GM20000 (cell line): Measurements from ENCODE around the gene NAMPT.

Source experiments
- DNase-seq: peaks from one replicate; pipeline ENCODE4 v3.0.0; 2012; ENCODE audit warnings: low spot score
- CTCF ChIP-seq: IDR thresholded peaks from 2 replicates; pipeline ENCODE4 v1.5.1; 2012; ENCODE audit warnings: mild to moderate bottlenecking, control low read depth; ENCODE audit errors: extremely low read depth, missing control alignments

The NAMPT gene

GRCh38 chr7:106281127-106281526, 3.7 kb downstream of the NAMPT start:
- TF ChIP-seq CTCF: no peak
- no peak for DNase-seq

- TF ChIP-seq CTCF: no peak
- DNase-seq: no peak
These were observed 5.2 kb downstream of the NAMPT start for GRCh38 chr7:106279425-106280197.

GRCh38 chr7:106278695-106279094, 6.1 kb downstream of the NAMPT start:
- no peak for TF ChIP-seq CTCF
- no peak for DNase-seq

DNA sequence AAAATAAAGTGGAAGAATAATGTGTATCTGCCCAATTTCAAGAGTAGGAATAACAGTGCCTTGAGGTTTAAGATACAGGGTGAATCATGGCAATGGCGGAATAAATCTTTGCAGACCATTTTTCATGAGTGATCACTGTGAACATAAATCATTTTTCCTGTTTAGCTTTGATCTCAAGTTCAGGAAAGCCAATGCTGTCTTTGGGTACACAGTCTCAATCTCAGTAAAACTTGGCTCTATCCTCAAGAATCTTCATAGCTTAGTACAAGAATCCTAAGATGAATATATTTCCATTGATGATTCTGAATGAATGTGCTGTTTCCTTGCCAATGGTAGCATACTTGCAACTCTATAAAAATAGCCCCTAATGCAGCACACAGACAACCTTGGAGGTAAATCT, 6.8 kb downstream of the NAMPT start:
- no peak for DNase-seq
- no peak for TF ChIP-seq CTCF

GRCh38 chr7:106276513-106276912, 8.3 kb downstream of the NAMPT start:
- TF ChIP-seq CTCF: no peak
- no peak for DNase-seq

DNA sequence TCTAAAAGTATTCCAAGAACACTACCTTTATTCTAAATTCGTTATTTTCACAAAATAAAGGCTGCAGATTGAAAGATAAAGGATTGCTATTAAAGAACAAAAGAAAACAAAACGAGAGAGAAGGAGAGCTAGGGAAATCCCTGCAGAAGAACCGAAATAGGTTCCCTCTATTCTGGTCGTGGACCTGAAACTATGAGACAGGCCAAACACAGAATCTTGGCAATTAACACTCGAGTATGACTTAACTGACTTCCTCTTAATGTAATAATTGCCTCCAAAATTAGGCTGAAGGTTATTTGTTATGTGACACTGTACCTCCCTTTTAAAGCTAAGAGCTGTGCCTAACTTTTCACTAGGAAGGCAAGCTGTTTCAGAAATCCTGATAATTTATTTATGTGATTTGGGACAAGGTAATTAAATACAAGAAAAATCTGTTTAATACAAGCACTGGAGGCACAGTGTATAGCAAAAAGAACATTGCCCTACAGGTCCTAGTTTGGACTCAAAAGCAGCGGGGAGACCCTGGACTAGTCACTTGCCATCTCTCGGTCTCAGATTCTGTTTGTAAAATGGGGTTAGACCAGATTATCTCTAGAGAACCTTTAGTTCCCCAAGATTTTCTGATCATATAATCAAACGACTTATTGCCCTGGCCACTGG, 11.6 kb downstream of the NAMPT start:
- DNase-seq: peak; percentile 45
- TF ChIP-seq CTCF: no peak

DNA sequence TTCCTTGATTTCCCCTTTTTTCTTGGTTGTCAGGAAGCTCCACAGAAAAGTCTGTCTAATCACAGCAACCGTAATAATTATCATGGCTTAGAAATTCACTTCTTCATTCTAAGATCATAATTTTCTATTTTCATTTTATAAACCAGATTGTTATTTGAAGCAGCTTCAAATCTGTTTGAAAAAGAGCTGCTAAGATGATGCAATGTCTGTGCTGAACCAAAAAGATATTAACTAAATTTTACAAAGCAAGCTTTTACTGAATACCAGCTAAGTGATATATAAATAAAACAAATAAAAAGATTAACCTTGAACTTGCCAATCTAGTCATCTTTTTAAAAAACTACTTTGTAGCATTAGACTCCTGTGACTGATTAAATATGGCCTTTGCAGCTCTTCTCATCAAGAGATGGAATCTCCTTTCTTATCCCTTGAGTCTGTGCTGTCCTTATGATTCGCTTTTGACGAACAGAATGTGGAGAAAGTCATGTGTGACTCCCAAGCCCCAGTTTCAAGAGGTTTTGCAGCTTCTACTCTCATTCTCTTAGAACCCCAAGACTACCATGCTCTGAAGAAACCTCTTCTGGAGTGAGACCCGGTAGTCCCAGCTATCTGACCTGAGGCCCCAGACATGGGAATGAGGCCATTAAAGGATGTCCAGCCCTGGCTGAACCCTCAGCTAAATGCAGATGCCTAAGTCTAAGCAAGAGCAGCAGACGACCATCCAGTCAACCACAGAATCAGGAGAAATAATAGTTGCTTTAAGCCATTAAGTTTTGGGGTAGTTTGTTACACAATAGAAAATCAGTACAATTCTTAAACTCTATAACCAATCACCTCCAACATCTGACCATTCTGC, 14.4 kb downstream of the NAMPT start:
- no peak for TF ChIP-seq CTCF
- no peak for DNase-seq
